GM19035 (cell line): ENCODE results near the gene IAH1.

Source experiments
- ATAC-seq: cut with Tn5 transposase; IDR thresholded peaks from one replicate; pipeline ENCODE4 v1.9.1; 2021; ENCODE audit not compliant: unreplicated experiment

IAH1 gene, protein sequence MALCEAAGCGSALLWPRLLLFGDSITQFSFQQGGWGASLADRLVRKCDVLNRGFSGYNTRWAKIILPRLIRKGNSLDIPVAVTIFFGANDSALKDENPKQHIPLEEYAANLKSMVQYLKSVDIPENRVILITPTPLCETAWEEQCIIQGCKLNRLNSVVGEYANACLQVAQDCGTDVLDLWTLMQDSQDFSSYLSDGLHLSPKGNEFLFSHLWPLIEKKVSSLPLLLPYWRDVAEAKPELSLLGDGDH

DNA sequence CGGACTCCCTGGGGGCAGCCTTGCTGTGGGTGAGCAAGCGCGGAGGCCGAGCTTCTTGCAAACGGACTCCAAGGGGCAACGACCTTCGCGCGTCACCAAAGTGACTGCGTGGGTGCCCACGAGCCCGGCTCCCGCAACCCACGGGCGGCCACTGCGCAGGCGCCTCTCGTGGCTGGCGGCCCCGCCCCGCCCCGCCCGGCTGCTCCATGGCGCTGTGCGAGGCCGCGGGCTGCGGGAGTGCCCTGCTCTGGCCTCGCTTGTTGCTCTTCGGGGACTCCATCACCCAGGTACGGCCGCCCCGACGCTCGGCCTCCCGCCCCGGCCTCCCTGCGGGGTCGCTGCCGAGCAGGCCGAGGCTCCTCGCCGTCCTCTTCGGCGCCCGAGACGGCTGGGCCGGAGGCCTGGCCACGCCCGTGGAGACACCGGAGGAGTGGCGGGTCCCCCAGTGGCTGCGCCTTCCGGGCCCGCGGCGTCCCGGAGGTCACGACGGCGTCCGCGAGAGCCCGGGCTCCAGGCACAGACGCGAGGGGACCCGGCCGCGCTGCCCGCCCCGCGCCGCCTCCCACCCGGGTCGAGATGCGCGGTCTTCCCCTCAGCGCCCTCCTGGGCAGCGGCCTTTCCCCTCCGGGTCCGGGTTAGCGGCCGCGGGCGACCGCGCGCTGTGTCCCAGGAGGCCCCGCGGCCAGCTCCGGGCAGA, at the start of gene IAH1:
IAH1 (plus strand) TSS at position 191 of the 697 bp plus-strand sequence; CDS start at position 207, 16 bp downstream.
- peak; percentile 84 for ATAC-seq

DNA sequence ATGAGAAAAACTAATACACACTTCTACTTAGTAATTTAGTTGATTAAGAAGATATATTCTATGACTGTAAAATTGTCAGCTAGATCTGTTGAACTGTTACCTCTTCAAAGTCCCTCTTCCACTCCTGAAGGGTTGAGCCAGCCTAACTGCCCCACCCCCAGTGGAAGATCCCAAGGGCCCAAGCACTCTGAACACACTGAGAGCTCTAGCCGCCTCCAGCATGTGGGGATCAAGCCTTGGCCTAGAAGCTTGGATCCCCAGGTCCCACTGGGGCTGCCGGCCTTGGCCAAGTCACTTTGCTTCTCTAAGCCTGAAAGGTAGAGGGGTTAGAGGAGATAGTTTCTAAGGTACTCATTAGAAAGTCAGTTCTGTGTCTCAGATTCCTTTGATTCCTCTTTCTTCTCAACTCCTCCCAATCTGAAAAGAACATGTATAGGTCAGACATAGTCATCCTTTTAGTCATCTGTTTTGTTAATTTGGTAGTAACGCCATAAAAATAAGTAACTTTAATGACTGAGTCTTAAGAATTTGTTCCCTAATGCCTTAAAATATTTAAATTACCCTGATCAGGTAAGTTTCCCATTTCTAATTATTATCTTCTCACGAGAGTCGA, 45.3 kb upstream of the IAH1 start:
- no peak for ATAC-seq

DNA sequence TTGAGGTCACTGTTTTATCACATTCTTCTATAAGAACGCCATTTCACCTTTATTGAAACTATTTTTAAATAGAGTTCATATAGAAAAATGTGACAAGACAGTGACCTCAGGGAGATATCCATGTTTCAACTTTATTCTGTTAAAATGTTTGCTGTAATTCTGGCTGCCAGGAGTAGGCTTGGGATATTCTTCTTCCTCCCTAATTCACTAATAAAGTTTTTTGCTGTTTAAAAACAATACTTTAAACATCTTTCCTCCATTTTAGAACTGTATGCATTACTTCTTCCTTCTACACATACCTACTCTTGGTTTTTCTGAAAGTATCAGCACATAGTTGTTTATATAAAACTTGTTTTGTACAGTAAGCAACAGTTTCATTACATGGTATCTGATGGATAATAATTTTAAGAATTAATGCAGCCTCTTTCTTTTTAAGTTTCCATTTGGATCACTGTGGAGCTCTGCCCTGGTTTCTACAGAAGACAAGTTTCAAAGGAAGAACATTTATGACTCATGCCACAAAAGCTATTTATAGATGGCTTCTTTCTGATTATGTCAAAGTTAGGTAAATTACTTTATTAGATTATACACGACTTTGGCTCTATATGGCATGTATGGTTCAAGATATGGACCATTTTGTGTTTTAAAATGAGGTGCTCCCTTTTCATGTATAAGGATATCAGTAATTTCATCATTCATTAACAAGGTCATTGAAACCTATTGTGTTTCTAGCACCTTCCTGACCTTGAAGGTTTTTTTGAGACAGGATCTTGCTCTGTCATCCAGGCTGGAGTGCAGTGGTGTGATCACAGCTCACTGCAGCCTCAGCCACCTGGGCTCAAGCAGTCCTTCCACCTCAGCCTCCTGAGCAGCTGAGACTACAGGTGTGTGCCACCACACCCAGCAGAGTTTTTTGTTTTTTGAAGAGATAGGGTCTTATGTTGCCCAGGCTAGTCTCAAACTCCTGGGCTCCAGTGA, 43.7 kb upstream of the IAH1 start:
- ATAC-seq, result no peak

DNA sequence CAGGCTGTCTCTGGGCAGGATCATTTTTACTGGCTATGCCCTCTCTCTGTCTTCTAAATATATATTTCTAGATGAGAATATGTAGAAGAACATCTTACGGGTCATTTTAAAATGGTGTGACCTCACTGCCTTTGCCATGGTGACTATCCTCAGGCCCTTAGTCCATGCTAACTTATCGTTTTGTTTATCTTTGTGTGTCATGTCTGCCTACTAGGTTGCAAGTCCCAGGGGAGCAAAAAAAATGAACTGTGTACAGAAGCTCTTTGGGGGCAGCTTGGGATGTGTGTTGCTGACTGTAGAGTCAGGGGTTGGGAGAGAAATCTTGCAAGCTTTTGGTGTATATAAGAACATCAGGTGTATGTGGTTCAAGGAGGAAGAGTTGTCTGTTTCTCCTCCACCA, 39.9 kb upstream of the IAH1 start:
- no peak for ATAC-seq

DNA sequence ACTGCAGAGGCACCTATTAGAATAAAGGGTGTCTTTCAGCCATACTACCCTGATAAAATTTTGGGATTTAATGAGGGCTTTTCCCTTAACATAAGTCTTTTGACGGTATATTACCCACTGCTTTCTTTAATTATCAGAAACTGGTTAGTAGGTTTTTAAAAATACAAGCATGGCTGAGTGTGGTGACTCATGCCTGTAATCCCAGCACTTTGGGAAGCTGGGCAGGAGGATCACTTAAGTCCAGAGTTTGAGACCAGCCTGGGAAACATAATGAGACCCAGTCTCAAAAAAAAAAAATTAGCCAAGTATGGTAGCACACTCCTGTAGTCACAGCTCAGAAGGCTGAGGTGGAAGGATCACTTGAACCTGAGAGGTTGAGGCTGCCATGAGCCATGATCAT, 34.8 kb upstream of the IAH1 start:
- no peak for ATAC-seq

DNA sequence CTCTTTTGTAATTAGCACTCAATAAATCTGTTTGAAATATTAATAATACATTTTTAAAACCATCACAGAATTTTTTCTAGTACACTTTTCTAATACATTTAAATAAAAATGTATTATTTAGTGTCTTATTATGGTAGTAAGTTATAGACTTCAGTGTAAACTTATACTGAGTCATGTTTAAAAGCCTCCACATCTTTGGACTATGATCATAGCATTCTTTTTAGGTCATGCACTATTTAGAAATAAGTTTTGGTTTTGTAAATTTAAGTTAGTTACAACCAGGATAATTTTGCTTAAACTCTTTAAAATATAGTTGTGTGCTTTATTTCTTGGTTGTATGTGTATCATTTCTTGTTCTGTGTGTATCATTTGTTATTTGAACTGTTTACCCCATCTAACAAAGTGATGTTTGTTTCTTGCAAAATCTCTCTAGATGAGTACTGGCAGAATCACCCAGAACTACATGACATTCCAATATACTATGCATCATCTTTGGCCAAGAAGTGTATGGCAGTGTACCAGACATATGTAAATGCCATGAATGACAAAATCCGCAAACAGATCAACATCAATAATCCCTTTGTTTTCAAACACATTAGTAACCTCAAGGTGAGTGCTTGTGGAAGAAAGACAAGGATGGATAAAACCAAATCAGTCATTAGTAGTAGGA, 34.2 kb upstream of the IAH1 start:
- no peak for ATAC-seq

DNA sequence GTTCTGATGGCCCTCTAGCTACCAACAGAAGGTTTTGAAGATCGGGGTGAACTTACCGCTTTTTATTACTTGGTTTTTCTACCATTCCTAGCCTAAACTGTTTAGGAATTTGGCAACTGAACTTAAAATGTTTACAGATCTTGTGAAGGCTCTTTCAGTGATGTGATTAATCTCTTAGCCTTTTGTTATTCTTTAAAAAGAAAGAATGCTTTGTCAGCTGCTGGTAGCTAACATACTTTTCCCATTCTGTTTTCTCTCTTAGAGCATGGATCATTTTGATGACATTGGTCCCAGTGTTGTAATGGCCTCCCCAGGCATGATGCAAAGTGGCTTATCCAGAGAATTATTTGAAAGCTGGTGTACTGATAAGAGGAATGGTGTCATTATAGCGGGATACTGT, 32.8 kb upstream of the IAH1 start:
- ATAC-seq, result no peak

DNA sequence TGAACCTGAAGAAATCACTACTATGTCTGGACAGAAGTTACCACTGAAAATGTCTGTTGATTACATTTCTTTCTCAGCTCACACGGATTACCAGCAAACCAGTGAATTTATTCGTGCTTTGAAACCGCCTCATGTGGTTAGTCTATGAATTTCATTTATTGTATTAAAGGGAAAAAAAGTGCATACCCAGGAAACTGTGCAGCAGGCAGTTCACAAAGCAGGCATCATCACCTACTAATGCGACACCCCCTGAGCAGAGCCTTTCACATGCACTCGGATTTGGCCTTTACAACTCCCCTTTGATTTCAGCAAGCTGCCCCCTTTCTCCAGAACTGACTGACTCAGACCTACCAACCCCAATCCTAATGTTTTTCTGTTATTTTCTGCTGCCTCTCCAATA, 30.8 kb upstream of the IAH1 start:
- no peak for ATAC-seq

DNA sequence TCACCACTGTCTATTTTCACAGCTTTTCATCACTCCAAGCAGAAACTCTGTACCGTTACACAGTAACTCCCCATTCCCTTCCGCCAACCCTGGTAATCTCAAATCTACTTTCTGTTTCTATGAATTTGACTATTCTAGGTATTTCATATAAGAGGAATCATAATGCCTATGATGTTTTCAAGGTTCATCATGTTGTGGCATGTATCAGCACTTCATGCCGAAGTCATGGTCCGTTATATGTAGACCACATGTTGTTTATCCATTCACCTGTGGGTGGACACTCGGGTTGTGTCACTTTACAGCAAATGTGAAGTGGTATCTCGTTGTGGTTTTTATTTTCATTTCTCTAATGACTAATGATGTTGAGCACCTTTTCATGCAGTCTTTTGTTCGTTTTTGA, 29.3 kb upstream of the IAH1 start:
- no peak for ATAC-seq

DNA sequence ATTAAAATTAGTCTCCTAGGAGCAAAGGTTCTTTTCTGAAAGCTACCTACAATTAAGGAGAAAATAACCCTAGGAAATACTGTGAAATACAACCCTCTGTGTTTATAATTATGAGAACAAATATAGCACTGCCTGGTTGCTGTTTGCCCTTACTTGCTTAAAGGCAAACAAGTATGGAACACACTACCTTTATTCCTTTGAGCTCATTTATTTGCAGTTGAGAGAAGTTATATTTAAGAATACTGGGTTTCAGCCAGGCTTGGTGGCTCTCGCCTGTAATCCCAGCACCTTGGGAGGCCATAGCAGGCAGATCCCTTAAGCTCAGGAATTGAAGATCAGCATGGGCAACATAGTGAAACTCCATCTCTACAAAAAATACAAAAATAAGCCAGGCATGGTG, 23.1 kb upstream of the IAH1 start:
- ATAC-seq, result no peak

DNA sequence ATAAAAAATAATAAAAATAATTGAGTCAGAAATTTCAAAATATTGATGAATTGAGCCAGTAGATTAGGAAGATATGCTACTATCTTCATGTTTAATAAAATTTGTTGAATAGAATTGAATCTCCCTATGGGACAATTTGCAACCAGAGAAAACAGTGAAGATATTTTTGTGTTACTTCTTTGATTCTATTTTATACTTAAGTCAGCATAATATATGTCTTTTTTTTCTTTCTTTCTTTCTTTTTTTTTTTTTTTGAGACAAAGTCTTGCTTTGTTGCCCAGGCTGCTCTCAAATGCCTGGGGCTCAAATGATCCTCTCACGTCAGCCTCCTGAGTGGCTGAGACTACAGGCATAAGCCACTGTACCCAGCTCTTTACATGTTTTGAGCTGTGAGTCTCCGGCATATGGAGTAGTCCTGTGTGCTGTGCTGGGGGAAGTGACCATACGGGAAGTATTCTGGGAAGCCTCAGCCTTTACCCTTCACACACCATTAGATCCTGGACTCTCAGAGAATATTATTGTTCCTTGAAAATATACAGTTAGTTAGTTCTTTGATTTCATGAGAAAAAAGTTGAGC, 13.8 kb upstream of the IAH1 start:
- no peak for ATAC-seq

DNA sequence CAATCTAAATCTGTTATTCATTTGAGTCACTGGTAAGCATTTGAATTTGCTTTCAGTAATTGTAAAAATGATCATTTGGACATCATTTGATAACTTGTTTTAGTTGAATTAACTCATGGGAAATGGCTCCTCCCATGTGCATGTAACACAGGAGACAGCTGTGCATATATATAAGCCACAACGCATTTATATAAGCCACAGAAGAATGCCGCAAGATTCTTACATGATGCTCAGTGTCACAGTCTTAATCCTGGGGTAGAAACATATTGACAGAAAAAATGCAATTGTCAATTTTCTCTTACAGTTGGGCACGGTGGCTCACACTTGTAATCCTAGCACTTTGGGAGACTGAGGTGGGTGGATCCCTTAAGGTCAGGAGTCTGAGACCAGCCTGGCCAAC, 13.3 kb upstream of the IAH1 start:
- ATAC-seq, result no peak

DNA sequence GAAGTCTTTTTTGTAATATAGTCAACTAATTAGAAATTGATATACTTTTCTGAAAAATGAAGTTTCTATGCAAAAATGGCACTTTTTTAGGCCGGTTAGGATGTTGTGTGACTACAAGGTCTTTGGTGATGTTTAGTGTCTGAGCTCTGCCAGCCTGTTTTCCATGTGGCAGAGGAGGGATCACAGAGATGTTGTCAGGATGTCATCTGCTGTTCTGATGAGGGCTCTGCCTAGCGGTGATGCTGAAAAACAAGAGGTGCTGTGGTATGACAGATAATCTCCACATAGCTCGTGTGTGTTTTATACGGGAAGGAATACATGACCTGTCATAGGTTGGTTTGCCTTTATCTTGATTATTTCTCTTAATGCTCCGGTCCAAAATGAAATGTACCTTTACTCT, 12.0 kb upstream of the IAH1 start:
- no peak for ATAC-seq

DNA sequence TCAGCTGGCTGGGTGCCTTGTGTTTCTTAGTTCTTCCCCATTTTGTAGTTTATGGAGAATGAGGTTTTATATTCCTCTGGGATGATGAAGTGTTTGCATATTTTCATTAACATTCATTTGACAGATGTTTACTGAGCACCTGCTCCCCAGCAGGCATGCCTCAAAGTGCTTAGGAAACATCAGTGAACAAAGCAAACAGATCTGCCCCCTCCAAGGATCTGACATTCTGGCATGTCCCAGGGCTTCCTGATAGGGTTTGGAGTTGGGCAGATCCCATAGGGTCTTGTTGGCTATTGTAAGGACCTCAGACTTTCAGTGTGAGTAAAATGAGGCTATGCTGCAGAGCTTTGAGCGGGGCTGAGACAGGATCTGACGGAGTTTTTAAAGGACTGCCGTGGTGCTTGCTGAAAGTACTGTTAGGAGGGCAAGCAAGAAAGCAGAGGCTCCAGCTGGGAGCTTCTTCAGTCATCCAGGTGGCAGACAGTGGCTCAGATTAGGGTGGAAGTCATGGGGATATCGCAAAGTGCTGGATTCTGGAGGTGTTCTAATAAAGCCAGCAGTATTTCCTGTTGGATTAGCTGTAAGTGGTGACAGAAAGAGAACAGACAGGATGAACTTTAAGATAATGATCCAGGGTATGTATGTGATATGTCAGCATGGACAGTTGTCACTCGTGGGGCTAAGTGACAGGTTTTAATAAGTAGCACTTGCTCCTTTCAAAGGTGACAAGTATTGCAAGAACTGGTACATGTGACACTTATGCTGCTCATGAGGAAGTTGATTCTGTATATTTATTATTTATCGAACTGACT, 11.3 kb upstream of the IAH1 start:
- ATAC-seq, result no peak

DNA sequence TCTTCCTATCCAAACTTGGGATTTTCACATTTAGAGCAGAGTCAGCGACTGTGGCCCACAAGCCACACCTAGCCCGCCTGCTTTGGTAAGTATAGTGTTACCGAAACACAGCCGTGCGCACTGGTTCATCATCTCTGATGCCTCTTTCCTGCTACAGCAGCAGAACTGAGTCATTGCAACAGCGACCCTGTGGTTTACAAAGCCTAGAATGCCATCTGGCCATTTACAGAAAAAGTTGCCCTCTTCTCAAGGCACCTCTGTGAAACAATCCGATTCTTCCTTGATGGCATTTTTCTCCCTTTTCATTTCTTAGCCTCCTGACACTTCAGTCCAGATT, 10.7 kb upstream of the IAH1 start:
- no peak for ATAC-seq

DNA sequence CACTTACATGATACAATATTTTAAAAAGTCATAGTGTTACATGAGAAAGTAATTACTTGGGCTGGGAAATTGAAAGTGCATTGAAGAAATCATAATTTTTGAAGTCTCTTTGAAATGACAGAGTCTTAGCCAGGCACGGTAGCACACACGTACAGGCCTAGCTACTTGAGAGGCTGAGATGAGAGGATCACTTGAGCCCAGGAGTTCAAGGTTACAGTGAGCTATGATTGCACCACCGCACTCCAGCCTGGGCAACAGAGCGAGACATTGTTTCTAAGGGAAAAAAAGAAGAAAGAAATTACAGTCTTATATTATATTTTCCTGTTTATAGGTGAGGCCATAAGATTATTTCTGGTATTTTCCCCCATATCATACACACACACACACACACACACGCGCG, 9.2 kb upstream of the IAH1 start:
- no peak for ATAC-seq

DNA sequence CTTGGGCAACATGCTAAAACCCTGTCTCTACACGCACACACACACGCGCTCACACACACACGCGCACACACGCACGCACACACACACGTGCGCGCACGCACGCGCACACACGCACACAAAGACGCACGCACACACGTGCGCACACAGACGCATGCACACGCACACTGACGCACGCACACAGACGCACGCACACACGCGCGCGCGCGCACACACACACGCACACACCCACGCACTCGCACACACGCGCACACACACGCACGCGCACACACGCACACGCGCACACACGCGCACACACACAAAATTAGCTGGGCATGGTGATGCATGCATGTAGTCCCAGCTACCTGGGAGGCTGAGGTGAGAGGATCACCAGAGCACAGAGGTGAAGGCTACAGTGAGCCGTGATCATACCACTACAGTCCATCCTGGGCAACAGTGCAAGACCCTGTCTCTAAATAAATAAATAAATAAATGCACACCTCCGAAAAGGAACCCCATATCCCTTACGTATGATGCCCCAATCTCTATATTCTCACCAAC, 8.1 kb upstream of the IAH1 start:
- ATAC-seq, result no peak

DNA sequence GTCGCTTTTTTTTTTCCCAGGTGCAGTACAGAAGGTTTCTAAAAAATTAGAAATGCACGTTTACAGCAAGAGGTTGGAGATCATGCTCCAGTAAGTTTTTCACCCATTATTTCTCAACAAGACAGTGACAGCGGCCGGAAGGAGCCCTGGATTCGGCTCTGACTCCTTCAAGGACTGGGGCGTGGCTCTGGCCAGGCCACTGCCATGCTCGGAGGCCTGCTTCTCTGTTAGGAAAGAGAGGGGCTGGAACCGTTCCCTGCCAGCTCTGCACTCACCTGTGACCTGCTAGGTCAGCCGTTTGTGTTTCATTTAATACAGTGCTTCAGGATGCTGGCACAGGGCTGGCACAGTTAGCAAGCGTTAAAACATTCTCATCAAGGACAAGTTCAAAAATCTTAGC, 6.7 kb upstream of the IAH1 start:
- no peak for ATAC-seq

DNA sequence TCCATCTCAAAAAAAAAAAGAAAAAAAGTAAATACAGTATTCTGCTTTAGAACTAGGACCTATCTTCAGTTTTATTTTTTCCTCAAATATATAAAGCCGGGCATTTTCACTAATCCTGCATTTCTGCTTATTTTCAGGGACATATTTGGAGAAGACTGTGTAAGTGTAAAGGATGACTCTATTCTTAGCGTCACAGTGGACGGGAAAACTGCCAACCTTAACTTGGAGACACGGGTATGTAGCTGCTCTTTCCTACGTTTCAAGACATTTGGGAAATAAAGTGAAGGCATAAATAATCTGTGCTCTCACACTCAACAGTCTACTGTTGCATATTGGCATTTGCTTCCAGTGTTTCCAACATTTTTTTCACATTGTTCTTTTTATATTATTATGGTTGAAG, 3.1 kb upstream of the IAH1 start:
- ATAC-seq, result no peak
